Stomach (tissue), 4 donors: ENCODE data around the gene COL1A2.

Experiments
- CTCF ChIP-seq, 7 experiments: fragments of 450-650 bp in 4 of 7; fragments of 200-600 bp in 3 of 7; sonication (generic) in 3 of 7; IDR thresholded peaks; one replicate each; pipeline ENCODE4 v1.5.1; 2016 to 2019; ENCODE audit warnings: antibody characterized with exemption in 7 of 7, control low read depth in 2 of 7, mild to moderate bottlenecking in 1 of 7
- POLR2A ChIP-seq, 4 donors: fragments of 450-650 bp; IDR thresholded peaks; one replicate each; pipeline ENCODE4 v1.6.1; 2016; ENCODE audit warnings: antibody characterized with exemption in 4 of 4, control low read depth in 2 of 4, mild to moderate bottlenecking in 1 of 4, moderate library complexity in 1 of 4
- POLR2AphosphoS5 ChIP-seq, 3 donors: sonication (generic); formaldehyde crosslinking; IDR thresholded peaks; one replicate each; pipeline ENCODE4 v1.6.1; 2016; ENCODE audit warnings: antibody characterized with exemption in 3 of 3

- no peak for TF ChIP-seq POLR2A (IDR thresholded peaks at IDR 0.05)
- TF ChIP-seq POLR2AphosphoS5 (IDR thresholded peaks at IDR 0.05), result no peak
- TF ChIP-seq CTCF (IDR thresholded peaks at IDR 0.05), result no peak
Measured at GRCh38 chr7:94357076-94357475, 37.6 kb upstream of the COL1A2 start.
